WTC11 (cell line): ENCODE results near the gene LPCAT3. TPM values are rescaled to one million over a fixed set of nuclear protein-coding genes. Genes with fewer than 3 reads are reported as not detected.

Source experiments
- ATAC-seq: fragments of 200-7000 bp; cut with Tn5 transposase; 2 replicates; pipeline ENCODE4 v1.10.0; 2021; ENCODE audit warnings: mild to moderate bottlenecking, moderate library complexity
- CTCF ChIA-PET: fragments of 300-600 bp; sonication (Branson Sonifier 250); formaldehyde crosslinking; loops from one replicate; lab custom pipeline; 2021; ENCODE audit warnings: antibody characterized with exemption; lab: Charles Lee
- POLR2A ChIA-PET: fragments of 350-600 bp; sonication (Branson Sonifier 250); formaldehyde crosslinking; loops from one replicate; lab custom pipeline; 2021; ENCODE audit warnings: antibody characterized with exemption; lab: Charles Lee
- DNase-seq: peaks from one replicate; pipeline ENCODE4 v3.0.0; 2021; ENCODE audit warnings: low spot score
- H3K27ac Mint-ChIP-seq: 2 replicates; pipeline ENCODE4 v1.8.0; 2021; ENCODE audit warnings: mixed read lengths
- H3K27me3 Mint-ChIP-seq: 2 replicates; pipeline ENCODE4 v1.8.0; 2021; ENCODE audit warnings: low read depth, mild to moderate bottlenecking, moderate library complexity, mixed read lengths
- H3K36me3 Mint-ChIP-seq: 2 replicates; pipeline ENCODE4 v1.8.0; 2021; ENCODE audit warnings: mixed read lengths
- H3K4me1 Mint-ChIP-seq: 2 replicates; pipeline ENCODE4 v1.8.0; 2022; ENCODE audit warnings: mixed read lengths
- H3K4me3 Mint-ChIP-seq: 2 replicates; pipeline ENCODE4 v1.8.0; 2021; ENCODE audit warnings: mild to moderate bottlenecking, moderate library complexity, mixed read lengths
- H3K9me3 Mint-ChIP-seq: 2 replicates; pipeline ENCODE4 v1.8.0; 2021; ENCODE audit warnings: mixed read lengths
- GTF2I ChIP-seq: fragments of 250-450 bp; sonication (Bioruptor Pico); conservative IDR thresholded peaks from 2 replicates; pipeline ENCODE4 v1.4.0; 2021; ENCODE audit warnings: mild to moderate bottlenecking
- MLX ChIP-seq: sonication (generic); formaldehyde crosslinking; IDR thresholded peaks from 2 replicates; pipeline ENCODE4 v1.8.1; 2023; ENCODE audit warnings: mild to moderate bottlenecking, missing genetic modification reagents, moderate library complexity
- MXD4 ChIP-seq: fragments of 250-450 bp; sonication (Bioruptor Pico); IDR thresholded peaks from 2 replicates; pipeline ENCODE4 v1.8.0; 2021; ENCODE audit warnings: mild to moderate bottlenecking, moderate library complexity, borderline replicate concordance
- RELA ChIP-seq: sonication (generic); formaldehyde crosslinking; IDR thresholded peaks from 2 replicates; pipeline ENCODE4 v1.8.1; 2022; ENCODE audit warnings: missing genetic modification reagents, mild to moderate bottlenecking, borderline replicate concordance
- SMAD4 ChIP-seq: sonication (generic); formaldehyde crosslinking; IDR thresholded peaks from 2 replicates; pipeline ENCODE4 v1.8.0; 2022; ENCODE audit warnings: mild to moderate bottlenecking, missing genetic modification reagents
- ZNF671 ChIP-seq: fragments of 250-450 bp; sonication (Bioruptor Pico); IDR thresholded peaks from 2 replicates; pipeline ENCODE4 v1.8.0; 2021; ENCODE audit warnings: mild to moderate bottlenecking
- total RNA-seq: library from RNA; stranded (reverse); gene quantifications from 3 replicates; pipeline ENCODE4 v1.2.3, GENCODE V29; 2021
- TF ChIP-seq, protein P1 (sequence below): sonication (generic); formaldehyde crosslinking; IDR thresholded peaks from 2 replicates; pipeline ENCODE4 v1.8.0; 2022; ENCODE audit warnings: mild to moderate bottlenecking, missing genetic modification reagents
- TF ChIP-seq, protein P2 (sequence below): sonication (generic); formaldehyde crosslinking; IDR thresholded peaks from 2 replicates; pipeline ENCODE4 v1.8.1; 2022; ENCODE audit warnings: missing genetic modification reagents, borderline replicate concordance
- TF ChIP-seq, protein P3 (sequence below): sonication (generic); formaldehyde crosslinking; IDR thresholded peaks from 2 replicates; pipeline ENCODE4 v1.8.1; 2023; ENCODE audit warnings: mild to moderate bottlenecking, missing genetic modification reagents, moderate library complexity
- TF ChIP-seq, protein P4 (sequence below): sonication (generic); formaldehyde crosslinking; IDR thresholded peaks from 2 replicates; pipeline ENCODE4 v1.8.0; 2022; ENCODE audit warnings: missing genetic modification reagents
- TF ChIP-seq, protein P5 (sequence below): fragments of 250-450 bp; sonication (Bioruptor Pico); IDR thresholded peaks from 2 replicates; pipeline ENCODE4 v1.9.0; 2021; ENCODE audit warnings: mild to moderate bottlenecking

LPCAT3 gene
- total RNA-seq, 1 experiment from 2014 or later: 40.0 TPM

DNA sequence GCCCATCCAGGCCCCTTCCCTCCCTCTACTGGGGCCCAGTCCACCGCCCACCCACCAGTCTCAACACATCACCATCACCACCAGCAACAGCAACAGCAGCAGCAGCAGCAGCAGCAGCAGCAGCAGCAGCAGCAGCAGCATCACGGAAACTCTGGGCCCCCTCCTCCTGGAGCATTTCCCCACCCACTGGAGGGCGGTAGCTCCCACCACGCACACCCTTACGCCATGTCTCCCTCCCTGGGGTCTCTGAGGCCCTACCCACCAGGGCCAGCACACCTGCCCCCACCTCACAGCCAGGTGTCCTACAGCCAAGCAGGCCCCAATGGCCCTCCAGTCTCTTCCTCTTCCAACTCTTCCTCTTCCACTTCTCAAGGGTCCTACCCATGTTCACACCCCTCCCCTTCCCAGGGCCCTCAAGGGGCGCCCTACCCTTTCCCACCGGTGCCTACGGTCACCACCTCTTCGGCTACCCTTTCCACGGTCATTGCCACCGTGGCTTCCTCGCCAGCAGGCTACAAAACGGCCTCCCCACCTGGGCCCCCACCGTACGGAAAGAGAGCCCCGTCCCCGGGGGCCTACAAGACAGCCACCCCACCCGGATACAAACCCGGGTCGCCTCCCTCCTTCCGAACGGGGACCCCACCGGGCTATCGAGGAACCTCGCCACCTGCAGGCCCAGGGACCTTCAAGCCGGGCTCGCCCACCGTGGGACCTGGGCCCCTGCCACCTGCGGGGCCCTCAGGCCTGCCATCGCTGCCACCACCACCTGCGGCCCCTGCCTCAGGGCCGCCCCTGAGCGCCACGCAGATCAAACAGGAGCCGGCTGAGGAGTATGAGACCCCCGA is 81.4 kb downstream of the LPCAT3 start:
- H3K4me3 Mint-ChIP-seq: peak overlapping the region; percentile 69
- ChIA-PET CTCF (interaction anchor here (0.5 to 6.9 kb wide), 15 partner anchors 9 to 173 kb away, joined by 3 to 93 read pairs (median 4); partner anchors contain the start of genes ATN1, LPCAT3 and SPSB2), POLR2A (interaction anchor here (0.9 to 4.3 kb wide), 10 partner anchors 9 to 85 kb away, joined by 3 to 44 read pairs (median 8); partner anchors contain the start of genes CDCA3, LPCAT3, SPSB2 and TPI1)
- H3K27ac Mint-ChIP-seq: peak overlapping the region; percentile 83
- H3K36me3 Mint-ChIP-seq: peaks cover 46% of the 10 kb centered on the region
- no peaks in the 10 kb centered on the region for H3K27me3 Mint-ChIP-seq
- TF ChIP-seq RELA (CRISPR knock-in tag): no peak
- TF ChIP-seq, protein P1, sequence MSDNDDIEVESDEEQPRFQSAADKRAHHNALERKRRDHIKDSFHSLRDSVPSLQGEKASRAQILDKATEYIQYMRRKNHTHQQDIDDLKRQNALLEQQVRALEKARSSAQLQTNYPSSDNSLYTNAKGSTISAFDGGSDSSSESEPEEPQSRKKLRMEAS (CRISPR knock-in tag): no peak
- TF ChIP-seq MLX: no peak
- no peak for TF ChIP-seq SMAD4
- TF ChIP-seq ZNF671 (CRISPR knock-in tag): no peak
- TF ChIP-seq, protein P2, sequence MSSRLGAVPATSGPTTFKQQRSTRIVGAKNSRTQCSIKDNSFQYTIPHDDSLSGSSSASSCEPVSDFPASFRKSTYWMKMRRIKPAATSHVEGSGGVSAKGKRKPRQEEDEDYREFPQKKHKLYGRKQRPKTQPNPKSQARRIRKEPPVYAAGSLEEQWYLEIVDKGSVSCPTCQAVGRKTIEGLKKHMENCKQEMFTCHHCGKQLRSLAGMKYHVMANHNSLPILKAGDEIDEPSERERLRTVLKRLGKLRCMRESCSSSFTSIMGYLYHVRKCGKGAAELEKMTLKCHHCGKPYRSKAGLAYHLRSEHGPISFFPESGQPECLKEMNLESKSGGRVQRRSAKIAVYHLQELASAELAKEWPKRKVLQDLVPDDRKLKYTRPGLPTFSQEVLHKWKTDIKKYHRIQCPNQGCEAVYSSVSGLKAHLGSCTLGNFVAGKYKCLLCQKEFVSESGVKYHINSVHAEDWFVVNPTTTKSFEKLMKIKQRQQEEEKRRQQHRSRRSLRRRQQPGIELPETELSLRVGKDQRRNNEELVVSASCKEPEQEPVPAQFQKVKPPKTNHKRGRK: no peak
- TF ChIP-seq, protein P3, sequence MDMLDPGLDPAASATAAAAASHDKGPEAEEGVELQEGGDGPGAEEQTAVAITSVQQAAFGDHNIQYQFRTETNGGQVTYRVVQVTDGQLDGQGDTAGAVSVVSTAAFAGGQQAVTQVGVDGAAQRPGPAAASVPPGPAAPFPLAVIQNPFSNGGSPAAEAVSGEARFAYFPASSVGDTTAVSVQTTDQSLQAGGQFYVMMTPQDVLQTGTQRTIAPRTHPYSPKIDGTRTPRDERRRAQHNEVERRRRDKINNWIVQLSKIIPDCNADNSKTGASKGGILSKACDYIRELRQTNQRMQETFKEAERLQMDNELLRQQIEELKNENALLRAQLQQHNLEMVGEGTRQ (CRISPR knock-in tag): no peak
- TF ChIP-seq, protein P4, sequence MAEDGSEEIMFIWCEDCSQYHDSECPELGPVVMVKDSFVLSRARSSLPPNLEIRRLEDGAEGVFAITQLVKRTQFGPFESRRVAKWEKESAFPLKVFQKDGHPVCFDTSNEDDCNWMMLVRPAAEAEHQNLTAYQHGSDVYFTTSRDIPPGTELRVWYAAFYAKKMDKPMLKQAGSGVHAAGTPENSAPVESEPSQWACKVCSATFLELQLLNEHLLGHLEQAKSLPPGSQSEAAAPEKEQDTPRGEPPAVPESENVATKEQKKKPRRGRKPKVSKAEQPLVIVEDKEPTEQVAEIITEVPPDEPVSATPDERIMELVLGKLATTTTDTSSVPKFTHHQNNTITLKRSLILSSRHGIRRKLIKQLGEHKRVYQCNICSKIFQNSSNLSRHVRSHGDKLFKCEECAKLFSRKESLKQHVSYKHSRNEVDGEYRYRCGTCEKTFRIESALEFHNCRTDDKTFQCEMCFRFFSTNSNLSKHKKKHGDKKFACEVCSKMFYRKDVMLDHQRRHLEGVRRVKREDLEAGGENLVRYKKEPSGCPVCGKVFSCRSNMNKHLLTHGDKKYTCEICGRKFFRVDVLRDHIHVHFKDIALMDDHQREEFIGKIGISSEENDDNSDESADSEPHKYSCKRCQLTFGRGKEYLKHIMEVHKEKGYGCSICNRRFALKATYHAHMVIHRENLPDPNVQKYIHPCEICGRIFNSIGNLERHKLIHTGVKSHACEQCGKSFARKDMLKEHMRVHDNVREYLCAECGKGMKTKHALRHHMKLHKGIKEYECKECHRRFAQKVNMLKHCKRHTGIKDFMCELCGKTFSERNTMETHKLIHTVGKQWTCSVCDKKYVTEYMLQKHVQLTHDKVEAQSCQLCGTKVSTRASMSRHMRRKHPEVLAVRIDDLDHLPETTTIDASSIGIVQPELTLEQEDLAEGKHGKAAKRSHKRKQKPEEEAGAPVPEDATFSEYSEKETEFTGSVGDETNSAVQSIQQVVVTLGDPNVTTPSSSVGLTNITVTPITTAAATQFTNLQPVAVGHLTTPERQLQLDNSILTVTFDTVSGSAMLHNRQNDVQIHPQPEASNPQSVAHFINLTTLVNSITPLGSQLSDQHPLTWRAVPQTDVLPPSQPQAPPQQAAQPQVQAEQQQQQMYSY (CRISPR knock-in tag): peak; percentile 46; the same call in 1 of the 2 replicates
- TF ChIP-seq GTF2I (CRISPR knock-in tag): no peak
- peak; percentile 19 for ATAC-seq
- peak; percentile 30 for DNase-seq
- H3K4me1 Mint-ChIP-seq: peaks cover 24% of the 10 kb centered on the region
- no peaks in the 10 kb centered on the region for H3K9me3 Mint-ChIP-seq

GRCh38 chr12:6936194-6936635 is 82.1 kb downstream of the LPCAT3 start:
- H3K4me3 Mint-ChIP-seq: peak overlapping the region; percentile 69
- peaks cover 24% of the 10 kb centered on the region for H3K4me1 Mint-ChIP-seq
- H3K9me3 Mint-ChIP-seq: no peaks in the 10 kb centered on the region
- ATAC-seq (no peak), DNase-seq (no peak)
- ChIA-PET CTCF (interaction anchor here (0.5 to 6.9 kb wide), 10 partner anchors 9 to 173 kb away, joined by 3 to 93 read pairs (median 18); partner anchors contain the start of genes ATN1 and SPSB2), POLR2A (interaction anchor here (0.9 to 4.3 kb wide), 4 partner anchors 9 to 67 kb away, joined by 3 to 44 read pairs (median 8); no protein-coding TSS in a partner anchor)
- TF ChIP-seq, protein P5, sequence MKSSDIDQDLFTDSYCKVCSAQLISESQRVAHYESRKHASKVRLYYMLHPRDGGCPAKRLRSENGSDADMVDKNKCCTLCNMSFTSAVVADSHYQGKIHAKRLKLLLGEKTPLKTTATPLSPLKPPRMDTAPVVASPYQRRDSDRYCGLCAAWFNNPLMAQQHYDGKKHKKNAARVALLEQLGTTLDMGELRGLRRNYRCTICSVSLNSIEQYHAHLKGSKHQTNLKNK (CRISPR knock-in tag): no peak
- TF ChIP-seq MXD4 (CRISPR knock-in tag): no peak
- no peaks in the 10 kb centered on the region for H3K27me3 Mint-ChIP-seq
- H3K36me3 Mint-ChIP-seq: peaks cover 46% of the 10 kb centered on the region
- H3K27ac Mint-ChIP-seq: peak overlapping the region; percentile 83
